Spleen (tissue), 7 donors: ENCODE results near the gene GSE1.

ENCODE experiments used
- POLR2A ChIP-seq, 3 donors: fragments of 450-650 bp; IDR thresholded peaks; one replicate each; pipeline ENCODE4 v1.5.1; 2017; ENCODE audit warnings: antibody characterized with exemption in 3 of 3, mild to moderate bottlenecking in 1 of 3
- POLR2AphosphoS5 ChIP-seq, 3 donors: sonication (generic); formaldehyde crosslinking; IDR thresholded peaks; one replicate each; pipeline ENCODE4 v1.5.1; 2017; ENCODE audit warnings: antibody characterized with exemption in 3 of 3
- TF ChIP-seq, protein P1 (sequence below), 11 experiments: fragments of 200-600 bp in 7 of 11; fragments of 450-650 bp in 4 of 11; sonication (generic) in 4 of 11; IDR thresholded peaks in 8 of 11; conservative IDR thresholded peaks in 3 of 11; 1 replicate in 7 of 11; 2 replicates in 4 of 11; pipeline versions ENCODE4 v1.4.0 to v1.8.0; 2016 to 2021; ENCODE audit warnings: antibody characterized with exemption in 11 of 11, inconsistent platforms in 4 of 11, mild to moderate bottlenecking in 1 of 11
- donor health status: DM: no; HTN: no; CAD: no; lungs with moderate emphysema.
- donor health status: DM: no; HTN: no; CAD: no.
- donor health status: DM: no; HTN: no; CAD: no.

GRCh38 chr16:85668676-85669424, 55.7 kb downstream of the GSE1 start:
- no peak for TF ChIP-seq POLR2A (IDR thresholded peaks at IDR 0.05)
- TF ChIP-seq POLR2AphosphoS5 (IDR thresholded peaks at IDR 0.05): no peak
- TF ChIP-seq, protein P1, sequence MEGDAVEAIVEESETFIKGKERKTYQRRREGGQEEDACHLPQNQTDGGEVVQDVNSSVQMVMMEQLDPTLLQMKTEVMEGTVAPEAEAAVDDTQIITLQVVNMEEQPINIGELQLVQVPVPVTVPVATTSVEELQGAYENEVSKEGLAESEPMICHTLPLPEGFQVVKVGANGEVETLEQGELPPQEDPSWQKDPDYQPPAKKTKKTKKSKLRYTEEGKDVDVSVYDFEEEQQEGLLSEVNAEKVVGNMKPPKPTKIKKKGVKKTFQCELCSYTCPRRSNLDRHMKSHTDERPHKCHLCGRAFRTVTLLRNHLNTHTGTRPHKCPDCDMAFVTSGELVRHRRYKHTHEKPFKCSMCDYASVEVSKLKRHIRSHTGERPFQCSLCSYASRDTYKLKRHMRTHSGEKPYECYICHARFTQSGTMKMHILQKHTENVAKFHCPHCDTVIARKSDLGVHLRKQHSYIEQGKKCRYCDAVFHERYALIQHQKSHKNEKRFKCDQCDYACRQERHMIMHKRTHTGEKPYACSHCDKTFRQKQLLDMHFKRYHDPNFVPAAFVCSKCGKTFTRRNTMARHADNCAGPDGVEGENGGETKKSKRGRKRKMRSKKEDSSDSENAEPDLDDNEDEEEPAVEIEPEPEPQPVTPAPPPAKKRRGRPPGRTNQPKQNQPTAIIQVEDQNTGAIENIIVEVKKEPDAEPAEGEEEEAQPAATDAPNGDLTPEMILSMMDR (IDR thresholded peaks at IDR 0.05 in 8 of 11, conservative IDR thresholded peaks at IDR 0.05 in 3 of 11): no peak
